A549 (cell line): ENCODE results near the gene ARIH2. TPM values are rescaled to one million over a fixed set of nuclear protein-coding genes. Genes with fewer than 3 reads are reported as not detected.

Source experiments
- ATAC-seq, 2 experiments: fragments of 200-7000 bp in 1 of 2; fragments of >200 bp in 1 of 2; cut with Nextera tagmentation in 1 of 2; cut with Tn5 transposase in 1 of 2; 3 replicates each; pipeline versions ENCODE4 v1.8.0 to v1.9.1; 2018 to 2020; ENCODE audit warnings: mild to moderate bottlenecking in 1 of 2, moderate library complexity in 1 of 2
- CTCF ChIA-PET: fragments of 300-600 bp; sonication (Branson Sonifier 250); formaldehyde crosslinking; extraction: SDS; loops from one replicate; lab custom pipeline; 2021; ENCODE audit warnings: antibody characterized with exemption, inconsistent platforms; lab: Yijun Ruan, JAX
- POLR2A ChIA-PET: fragments of 350-600 bp; formaldehyde crosslinking; extraction: SDS; loops from one replicate; lab custom pipeline; 2021; ENCODE audit warnings: antibody characterized with exemption, inconsistent platforms; lab: Yijun Ruan, JAX
- DNase-seq, 2 experiments: peaks; one replicate each; pipeline versions ENCODE4 v3.0.0 to v3.0.0-alpha.2; 2011 to 2016; ENCODE audit warnings: low read depth in 1 of 2, low spot score in 1 of 2
- FAIRE-seq: peaks from 2 replicates; lab custom pipeline; 2011; peaks lifted over from hg19 to GRCh38; lab: Jason Lieb, UNC
- H3K27ac ChIP-seq, 2 experiments: fragments of >200 bp; sonication (Bioruptor Twin); formaldehyde crosslinking; 3 replicates each; pipeline ENCODE4 v1.5.1; 2016 to 2017
- H3K4me1 ChIP-seq: fragments of >200 bp; sonication (Bioruptor Twin); formaldehyde crosslinking; 3 replicates; pipeline ENCODE4 v1.6.1; 2016
- H3K4me2 ChIP-seq: fragments of >200 bp; sonication (Bioruptor Twin); formaldehyde crosslinking; 3 replicates; pipeline ENCODE4 v1.6.1; 2016
- H3K4me3 ChIP-seq: fragments of >200 bp; sonication (Bioruptor Twin); formaldehyde crosslinking; 3 replicates; pipeline ENCODE4 v1.5.1; 2016
- H3K9me3 ChIP-seq: fragments of >200 bp; sonication (Bioruptor Twin); formaldehyde crosslinking; 3 replicates; pipeline ENCODE4 v1.6.1; 2016
- CEBPB ChIP-seq, 2 experiments: fragments of >200 bp in 1 of 2; sonication (Bioruptor Twin) in 1 of 2; formaldehyde crosslinking in 1 of 2; IDR thresholded peaks; 2 replicates each; pipeline ENCODE4 v1.6.1; 2012 to 2016
- GATA3 ChIP-seq: IDR thresholded peaks from 2 replicates; pipeline ENCODE4 v1.6.1; 2012; ENCODE audit warnings: borderline replicate concordance
- HDAC2 ChIP-seq: fragments of 200-600 bp; sonication (generic); IDR thresholded peaks from 2 replicates; pipeline ENCODE4 v1.6.1; 2016
- HOXA7 ChIP-seq: fragments of 250-450 bp; sonication (Bioruptor Pico); IDR thresholded peaks from 2 replicates; pipeline ENCODE4 v1.5.0; 2020; ENCODE audit warnings: mild to moderate bottlenecking, moderate library complexity
- HOXB5 ChIP-seq: fragments of 250-450 bp; sonication (Bioruptor Pico); IDR thresholded peaks from 2 replicates; pipeline ENCODE4 v1.5.0; 2020; ENCODE audit warnings: mild to moderate bottlenecking, moderate library complexity
- JUNB ChIP-seq: fragments of >200 bp; sonication (Bioruptor Twin); formaldehyde crosslinking; IDR thresholded peaks from 2 replicates; pipeline ENCODE4 v1.6.1; 2016
- KDM5A ChIP-seq: fragments of 200-600 bp; sonication (generic); IDR thresholded peaks from 2 replicates; pipeline ENCODE4 v1.6.1; 2016; ENCODE audit warnings: antibody characterized with exemption, mild to moderate bottlenecking
- MAFK ChIP-seq: fragments of 450-650 bp; IDR thresholded peaks from 2 replicates; pipeline ENCODE4 v1.6.1; 2014; ENCODE audit not compliant: partially characterized antibody
- POLR2A ChIP-seq: IDR thresholded peaks from 2 replicates; pipeline ENCODE4 v1.6.1; 2012; ENCODE audit warnings: mild to moderate bottlenecking, low read length
- POLR2AphosphoS2 ChIP-seq: conservative IDR thresholded peaks from 2 replicates; pipeline ENCODE4 v1.6.1; 2012; ENCODE audit warnings: low read length, improper control_type of control experiment, inconsistent platforms
- RAD21 ChIP-seq, 2 experiments: fragments of >200 bp in 1 of 2; sonication (Bioruptor Twin) in 1 of 2; formaldehyde crosslinking in 1 of 2; IDR thresholded peaks in 1 of 2; conservative IDR thresholded peaks in 1 of 2; 2 replicates in 1 of 2; 3 replicates in 1 of 2; pipeline ENCODE4 v1.6.1; 2012 to 2018; ENCODE audit warnings: inconsistent platforms in 1 of 2
- RARB ChIP-seq: fragments of 250-450 bp; sonication (Bioruptor Pico); IDR thresholded peaks from 2 replicates; pipeline ENCODE4 v1.8.0; 2021; ENCODE audit warnings: mild to moderate bottlenecking, moderate library complexity
- RFX5 ChIP-seq: fragments of 450-650 bp; IDR thresholded peaks from 2 replicates; pipeline ENCODE4 v1.7.1; 2014; ENCODE audit warnings: antibody characterized with exemption, mild to moderate bottlenecking, moderate library complexity
- RNF2 ChIP-seq: fragments of 200-600 bp; sonication (generic); IDR thresholded peaks from 2 replicates; pipeline ENCODE4 v1.6.1; 2016; ENCODE audit warnings: low read depth, mild to moderate bottlenecking, antibody characterized with exemption, moderate library complexity, borderline replicate concordance
- SMC3 ChIP-seq: fragments of >200 bp; sonication (Bioruptor Twin); formaldehyde crosslinking; IDR thresholded peaks from 3 replicates; pipeline ENCODE4 v1.6.1; 2018; ENCODE audit warnings: inconsistent platforms
- TFCP2L1 ChIP-seq: fragments of 250-450 bp; sonication (Bioruptor Pico); IDR thresholded peaks from 2 replicates; pipeline ENCODE4 v1.5.0; 2021; ENCODE audit warnings: mild to moderate bottlenecking
- ZFP36 ChIP-seq: fragments of 450-650 bp; IDR thresholded peaks from 2 replicates; pipeline ENCODE4 v1.6.1; 2014; ENCODE audit warnings: borderline replicate concordance; ENCODE audit not compliant: partially characterized antibody
- ZNF302 ChIP-seq: fragments of 250-450 bp; sonication (Bioruptor Pico); IDR thresholded peaks from 2 replicates; pipeline ENCODE4 v1.9.0; 2021; ENCODE audit warnings: inconsistent platforms, mild to moderate bottlenecking, moderate library complexity
- WGBS: methylation state at CpG from one replicate; pipeline ENCODE4 v1.1.6; 2017; ENCODE audit errors: missing lambda C conversion rate; 5-methylcytosine and 5-hydroxymethylcytosine counted together
- polyA plus RNA-seq, 4 experiments: library from polyadenylated mRNA; depleted of rRNA in 3 of 4; stranded (reverse); fragments of >200 nt; fragmentation: RNase III in 1 of 4; extraction: RNeasy Plus Mini Kit Qiagen cat#74134 plus additional on column Dnase treatment in 1 of 4; gene quantifications; 2 replicates in 3 of 4; 3 replicates in 1 of 4; pipeline ENCODE4 v1.2.3, GENCODE V29; 2011 to 2017
- TF ChIP-seq, protein P1 (sequence below): IDR thresholded peaks from 2 replicates; pipeline ENCODE4 v1.6.1; 2012
- TF ChIP-seq, protein P2 (sequence below): fragments of >200 bp; sonication (Bioruptor Twin); formaldehyde crosslinking; IDR thresholded peaks from 2 replicates; pipeline ENCODE4 v1.6.1; 2016
- TF ChIP-seq, protein P3 (sequence below): fragments of 250-450 bp; sonication (Bioruptor Pico); IDR thresholded peaks from 2 replicates; pipeline ENCODE4 v1.5.0; 2020; ENCODE audit warnings: low read depth, mild to moderate bottlenecking, moderate library complexity
- TF ChIP-seq, protein P4 (sequence below): IDR thresholded peaks from 2 replicates; pipeline ENCODE4 v1.6.1; 2012; ENCODE audit warnings: low read depth, borderline replicate concordance
- TF ChIP-seq, protein P5 (sequence below): IDR thresholded peaks from 2 replicates; pipeline ENCODE4 v1.6.1; 2012
- TF ChIP-seq, protein P6 (sequence below): fragments of 450-650 bp; IDR thresholded peaks from 2 replicates; pipeline ENCODE4 v1.6.1; 2014; ENCODE audit warnings: antibody characterized with exemption
- TF ChIP-seq, protein P7 (sequence below): fragments of >200 bp; sonication (Bioruptor Twin); formaldehyde crosslinking; IDR thresholded peaks from 3 replicates; pipeline ENCODE4 v1.6.1; 2016

Gene ARIH2
- polyA plus RNA-seq, 2 of the 4 experiments (the other 2 are of a cell fraction) = 52.4 to 88.8 TPM

DNA sequence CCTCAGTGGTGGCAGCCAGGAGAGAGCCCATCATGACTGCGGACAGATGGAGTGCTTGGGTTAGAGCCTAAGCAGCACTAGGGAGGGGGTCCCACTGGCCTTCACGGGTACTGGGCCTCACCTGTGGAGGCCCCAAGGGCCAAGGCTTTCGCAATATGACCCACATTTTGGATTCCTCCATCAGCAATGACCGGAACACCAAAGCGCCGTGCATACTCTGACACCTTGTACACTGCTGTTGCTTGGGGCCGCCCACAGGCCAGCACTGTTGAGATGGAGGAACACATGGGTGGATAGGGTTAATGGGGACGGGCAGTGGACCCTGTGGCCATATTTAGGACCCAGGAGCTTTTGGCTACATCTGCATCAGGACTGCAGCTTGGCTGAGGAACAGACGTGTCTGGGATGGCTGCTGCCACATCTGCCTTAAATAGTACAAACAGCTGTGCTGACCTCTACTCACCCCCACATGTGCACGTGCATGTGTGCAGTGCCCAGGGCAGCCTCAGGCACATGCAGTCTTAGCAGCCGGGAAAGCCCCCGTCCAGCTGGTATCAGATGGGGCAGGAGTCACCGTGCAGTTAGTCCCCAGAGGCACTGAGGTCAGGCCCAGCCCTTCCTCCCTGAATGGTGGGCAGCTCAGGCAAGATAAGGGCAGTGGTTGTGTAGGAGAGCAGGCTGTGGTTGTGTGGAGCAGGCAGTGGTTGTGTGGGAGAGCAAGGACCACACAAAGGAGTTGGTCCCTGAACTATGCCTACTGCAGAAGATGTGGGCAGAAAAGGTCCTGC lies 106.6 kb downstream of the ARIH2 start:
- TF ChIP-seq, protein P1, sequence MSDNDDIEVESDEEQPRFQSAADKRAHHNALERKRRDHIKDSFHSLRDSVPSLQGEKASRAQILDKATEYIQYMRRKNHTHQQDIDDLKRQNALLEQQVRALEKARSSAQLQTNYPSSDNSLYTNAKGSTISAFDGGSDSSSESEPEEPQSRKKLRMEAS = no peak
- TF ChIP-seq POLR2A (peak; percentile 18; the same call in 1 of the 2 replicates), RNF2 (no peak), HOXA7 (no peak), ZNF302 (CRISPR knock-in tag) (no peak), CEBPB (IDR thresholded peaks at IDR 0.05) (0 out of 4 replicates have a peak, but pooled peaks of 1 of the 2 experiments have one; percentile 37), MAFK (no peak), GATA3 (no peak), RAD21 (conservative IDR thresholded peaks at IDR 0.05 in 1 of 2, IDR thresholded peaks at IDR 0.05 in 1 of 2) (no peak), HDAC2 (no peak), POLR2AphosphoS2 (no peak), HOXB5 (no peak), JUNB (no peak)
- TF ChIP-seq, protein P2, sequence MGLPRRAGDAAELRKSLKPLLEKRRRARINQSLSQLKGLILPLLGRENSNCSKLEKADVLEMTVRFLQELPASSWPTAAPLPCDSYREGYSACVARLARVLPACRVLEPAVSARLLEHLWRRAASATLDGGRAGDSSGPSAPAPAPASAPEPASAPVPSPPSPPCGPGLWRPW = no peak
- TF ChIP-seq, protein P3, sequence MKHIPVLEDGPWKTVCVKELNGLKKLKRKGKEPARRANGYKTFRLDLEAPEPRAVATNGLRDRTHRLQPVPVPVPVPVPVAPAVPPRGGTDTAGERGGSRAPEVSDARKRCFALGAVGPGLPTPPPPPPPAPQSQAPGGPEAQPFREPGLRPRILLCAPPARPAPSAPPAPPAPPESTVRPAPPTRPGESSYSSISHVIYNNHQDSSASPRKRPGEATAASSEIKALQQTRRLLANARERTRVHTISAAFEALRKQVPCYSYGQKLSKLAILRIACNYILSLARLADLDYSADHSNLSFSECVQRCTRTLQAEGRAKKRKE = no peak
- TF ChIP-seq, protein P4, sequence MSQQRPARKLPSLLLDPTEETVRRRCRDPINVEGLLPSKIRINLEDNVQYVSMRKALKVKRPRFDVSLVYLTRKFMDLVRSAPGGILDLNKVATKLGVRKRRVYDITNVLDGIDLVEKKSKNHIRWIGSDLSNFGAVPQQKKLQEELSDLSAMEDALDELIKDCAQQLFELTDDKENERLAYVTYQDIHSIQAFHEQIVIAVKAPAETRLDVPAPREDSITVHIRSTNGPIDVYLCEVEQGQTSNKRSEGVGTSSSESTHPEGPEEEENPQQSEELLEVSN = no peak
- ChIA-PET CTCF (interaction anchor here (0.6 to 30.1 kb wide), 3 partner anchors 15 to 69 kb away, joined by 3 to 385 read pairs (median 4); partner anchors contain the start of genes P4HTM and QRICH1), POLR2A (interaction anchor here (1.4 to 2.2 kb wide), 2 partner anchors 15 to 69 kb away, joined by 3 to 7 read pairs; partner anchors contain the start of gene QRICH1)
- no peak for FAIRE-seq
- no peak overlapping the region for H3K27ac ChIP-seq
- peaks cover 24% of the 10 kb centered on the region for H3K4me1 ChIP-seq
- 91% methylated on average over 7 of the region's 13 CpGs for WGBS
- H3K4me2 ChIP-seq = no peak overlapping the region
- no peak for ATAC-seq
- H3K9me3 ChIP-seq = no peaks in the 10 kb centered on the region
- no peak for DNase-seq
- H3K4me3 ChIP-seq = no peak overlapping the region

DNA sequence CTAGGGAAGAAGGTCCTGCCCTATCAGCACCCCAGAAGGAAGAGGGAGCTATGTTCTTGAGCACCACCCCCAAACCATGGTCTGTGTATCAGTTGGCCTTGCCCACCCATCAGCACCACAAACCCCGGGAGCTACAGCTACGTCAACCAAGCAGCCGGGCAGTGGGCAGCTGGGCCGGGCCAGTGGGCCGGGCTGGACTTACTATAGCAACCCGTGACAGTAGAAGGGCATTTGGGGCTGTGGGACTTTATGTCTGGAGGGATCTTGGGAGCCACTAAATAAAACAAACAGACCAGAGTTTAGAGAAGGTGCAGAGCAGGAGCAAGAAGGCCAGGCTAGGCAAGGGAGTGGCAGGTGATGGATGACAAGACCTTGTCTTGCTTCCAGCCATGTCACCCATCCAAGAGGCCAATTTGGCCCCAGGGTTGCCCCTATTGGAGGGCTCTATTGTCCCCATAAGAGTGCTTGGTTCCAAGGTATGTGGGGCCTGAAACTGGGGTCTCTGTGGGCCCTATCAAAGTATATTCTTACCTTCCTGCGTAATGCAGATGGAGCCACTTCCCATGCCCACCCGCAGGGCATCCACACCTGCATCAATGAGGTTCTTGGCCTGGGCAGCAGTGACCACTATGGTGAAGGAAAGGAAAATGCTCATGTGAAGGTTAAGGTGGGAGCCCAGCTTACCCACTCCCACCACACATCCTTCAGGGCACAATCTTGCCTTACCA lies 107.3 kb downstream of the ARIH2 start:
- no peak overlapping the region for H3K4me3 ChIP-seq
- 94% methylated on average over 8 of the region's 8 CpGs for WGBS
- H3K9me3 ChIP-seq = no peaks in the 10 kb centered on the region
- FAIRE-seq (no peak), DNase-seq (no peak), ATAC-seq (no peak)
- H3K4me2 ChIP-seq = no peak overlapping the region
- no peak overlapping the region for H3K27ac ChIP-seq
- ChIA-PET POLR2A (interaction anchor here (0.8 to 2.2 kb wide), 3 partner anchors 14 to 68 kb away, joined by 3 to 7 read pairs (median 3); partner anchors contain the start of gene QRICH1), CTCF (interaction anchor here (0.8 to 30.1 kb wide), 4 partner anchors 19 to 69 kb away, joined by 3 to 385 read pairs (median 4); partner anchors contain the start of genes P4HTM, QRICH1 and WDR6)
- H3K4me1 ChIP-seq = peaks cover 24% of the 10 kb centered on the region
- no peak for TF ChIP-seq RFX5
- TF ChIP-seq, protein P5, sequence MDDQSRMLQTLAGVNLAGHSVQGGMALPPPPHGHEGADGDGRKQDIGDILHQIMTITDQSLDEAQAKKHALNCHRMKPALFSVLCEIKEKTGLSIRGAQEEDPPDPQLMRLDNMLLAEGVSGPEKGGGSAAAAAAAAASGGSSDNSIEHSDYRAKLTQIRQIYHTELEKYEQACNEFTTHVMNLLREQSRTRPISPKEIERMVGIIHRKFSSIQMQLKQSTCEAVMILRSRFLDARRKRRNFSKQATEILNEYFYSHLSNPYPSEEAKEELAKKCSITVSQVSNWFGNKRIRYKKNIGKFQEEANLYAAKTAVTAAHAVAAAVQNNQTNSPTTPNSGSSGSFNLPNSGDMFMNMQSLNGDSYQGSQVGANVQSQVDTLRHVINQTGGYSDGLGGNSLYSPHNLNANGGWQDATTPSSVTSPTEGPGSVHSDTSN = 0 out of 2 replicates have a peak, but pooled peaks have one; percentile 10

DNA sequence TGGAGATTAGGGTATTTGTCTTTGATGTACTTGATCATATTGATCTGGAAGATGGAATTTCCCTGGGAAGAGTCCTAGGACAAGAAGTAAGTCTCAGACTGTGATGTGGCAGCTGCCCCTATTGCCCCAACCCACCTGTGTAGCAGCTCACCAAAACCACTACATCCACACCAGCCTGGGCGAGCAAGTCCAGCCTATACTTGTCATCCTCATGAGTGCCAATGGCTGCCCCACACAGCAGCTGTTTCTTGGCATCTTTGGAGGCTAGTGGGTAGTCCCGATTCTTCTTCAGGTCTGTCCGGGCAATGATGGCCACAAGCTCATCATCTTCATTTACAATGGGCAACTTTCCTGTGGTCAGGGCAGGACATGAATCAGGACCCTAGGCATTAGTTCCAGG lies 107.9 kb downstream of the ARIH2 start:
- no peak for DNase-seq
- no peak overlapping the region for H3K27ac ChIP-seq
- CTCF ChIA-PET = interaction anchor here (0.8 to 30.1 kb wide), 3 partner anchors 19 to 67 kb away, joined by 3 to 385 read pairs (median 3); partner anchors contain the start of genes P4HTM, QRICH1 and WDR6
- WGBS = 95% methylated on average over 2 of the region's 3 CpGs
- no peak for FAIRE-seq
- no peaks in the 10 kb centered on the region for H3K9me3 ChIP-seq
- H3K4me2 ChIP-seq = no peak overlapping the region
- no peak for ATAC-seq
- POLR2A ChIA-PET = interaction anchor here (0.8 kb wide), 1 partner anchor 67 kb away, joined by 3 read pairs; no protein-coding TSS in a partner anchor
- no peak overlapping the region for H3K4me3 ChIP-seq
- H3K4me1 ChIP-seq = peaks cover 24% of the 10 kb centered on the region
- TF ChIP-seq SMC3 (no peak), ZFP36 (no peak), RFX5 (no peak), TFCP2L1 (CRISPR knock-in tag) (no peak), RARB (CRISPR knock-in tag) (no peak), KDM5A (no peak), GATA3 (no peak)
- TF ChIP-seq, protein P3 = no peak
- TF ChIP-seq, protein P1 = no peak
- TF ChIP-seq, protein P6, sequence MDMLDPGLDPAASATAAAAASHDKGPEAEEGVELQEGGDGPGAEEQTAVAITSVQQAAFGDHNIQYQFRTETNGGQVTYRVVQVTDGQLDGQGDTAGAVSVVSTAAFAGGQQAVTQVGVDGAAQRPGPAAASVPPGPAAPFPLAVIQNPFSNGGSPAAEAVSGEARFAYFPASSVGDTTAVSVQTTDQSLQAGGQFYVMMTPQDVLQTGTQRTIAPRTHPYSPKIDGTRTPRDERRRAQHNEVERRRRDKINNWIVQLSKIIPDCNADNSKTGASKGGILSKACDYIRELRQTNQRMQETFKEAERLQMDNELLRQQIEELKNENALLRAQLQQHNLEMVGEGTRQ = no peak
- TF ChIP-seq, protein P7, sequence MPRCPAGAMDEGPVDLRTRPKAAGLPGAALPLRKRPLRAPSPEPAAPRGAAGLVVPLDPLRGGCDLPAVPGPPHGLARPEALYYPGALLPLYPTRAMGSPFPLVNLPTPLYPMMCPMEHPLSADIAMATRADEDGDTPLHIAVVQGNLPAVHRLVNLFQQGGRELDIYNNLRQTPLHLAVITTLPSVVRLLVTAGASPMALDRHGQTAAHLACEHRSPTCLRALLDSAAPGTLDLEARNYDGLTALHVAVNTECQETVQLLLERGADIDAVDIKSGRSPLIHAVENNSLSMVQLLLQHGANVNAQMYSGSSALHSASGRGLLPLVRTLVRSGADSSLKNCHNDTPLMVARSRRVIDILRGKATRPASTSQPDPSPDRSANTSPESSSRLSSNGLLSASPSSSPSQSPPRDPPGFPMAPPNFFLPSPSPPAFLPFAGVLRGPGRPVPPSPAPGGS = no peak
